Liver (tissue), 9 donors: ENCODE results near the gene ZNF423. TPM values are rescaled to one million over a fixed set of nuclear protein-coding genes. Genes with fewer than 3 reads are reported as not detected.

Source experiments
- DNase-seq: peaks from one replicate; pipeline ENCODE4 v3.0.0-alpha.2; 2017; ENCODE audit warnings: low spot score
- H3K27ac ChIP-seq, 2 donors: one replicate each; pipeline ENCODE4 v1.7.0; 2013; ENCODE audit warnings: inconsistent platforms in 2 of 2, low read length in 2 of 2, control low read depth in 1 of 2, low read depth in 1 of 2, mild to moderate bottlenecking in 1 of 2
- H3K27me3 ChIP-seq, 4 donors: one replicate each; pipeline versions ENCODE4 v1.6.1 to v1.7.0; 2013; ENCODE audit warnings: low read length in 3 of 4, inconsistent platforms in 1 of 4, mild to moderate bottlenecking in 1 of 4, moderate library complexity in 1 of 4; ENCODE audit not compliant: control insufficient read depth in 4 of 4, insufficient read depth in 4 of 4
- H3K36me3 ChIP-seq, 4 donors: one replicate each; pipeline versions ENCODE4 v1.6.1 to v1.7.0; 2013; ENCODE audit warnings: low read length in 3 of 4, mild to moderate bottlenecking in 3 of 4, low read depth in 1 of 4, moderate library complexity in 1 of 4; ENCODE audit not compliant: control insufficient read depth in 4 of 4, insufficient read depth in 3 of 4
- H3K4me1 ChIP-seq, 4 donors: one replicate each; pipeline versions ENCODE4 v1.6.1 to v1.7.0; 2013; ENCODE audit warnings: low read length in 3 of 4, mild to moderate bottlenecking in 3 of 4, moderate library complexity in 1 of 4; ENCODE audit not compliant: control insufficient read depth in 4 of 4, insufficient read depth in 4 of 4
- H3K4me3 ChIP-seq, 3 donors: one replicate each; pipeline versions ENCODE4 v1.6.1 to v1.7.0; 2013; ENCODE audit warnings: low read length in 3 of 3, control low read depth in 1 of 3, low read depth in 1 of 3, mild to moderate bottlenecking in 1 of 3
- H3K9ac ChIP-seq, 2 donors: one replicate each; pipeline ENCODE4 v1.7.0; 2013; ENCODE audit warnings: low read length in 2 of 2, mild to moderate bottlenecking in 2 of 2, moderate library complexity in 2 of 2, control low read depth in 1 of 2, low read depth in 1 of 2
- H3K9me3 ChIP-seq, 4 donors: one replicate each; pipeline versions ENCODE4 v1.6.1 to v1.7.0; 2013; ENCODE audit warnings: low read length in 3 of 4; ENCODE audit not compliant: control insufficient read depth in 4 of 4
- EGR1 ChIP-seq, 2 donors: IDR thresholded peaks; 2 replicates each; pipeline ENCODE4 v1.6.1; 2016 to 2018; ENCODE audit warnings: antibody characterized with exemption in 2 of 2, low read depth in 2 of 2
- FOXA2 ChIP-seq: IDR thresholded peaks from 2 replicates; pipeline ENCODE4 v1.6.1; 2016; ENCODE audit warnings: antibody characterized with exemption
- HNF4A ChIP-seq, 2 donors: conservative IDR thresholded peaks; 2 replicates each; pipeline ENCODE4 v1.6.1; 2016; ENCODE audit warnings: antibody characterized with exemption in 2 of 2, mild to moderate bottlenecking in 2 of 2
- HNF4G ChIP-seq: IDR thresholded peaks from 2 replicates; pipeline ENCODE4 v1.6.1; 2016; ENCODE audit warnings: antibody characterized with exemption
- JUND ChIP-seq, 2 donors: IDR thresholded peaks; 2 replicates each; pipeline ENCODE4 v1.6.1; 2016; ENCODE audit warnings: antibody characterized with exemption in 2 of 2
- MAX ChIP-seq: IDR thresholded peaks from 2 replicates; pipeline ENCODE4 v1.6.1; 2016; ENCODE audit warnings: antibody characterized with exemption
- RAD21 ChIP-seq, 2 donors: IDR thresholded peaks; 2 replicates each; pipeline ENCODE4 v1.6.1; 2016; ENCODE audit warnings: antibody characterized with exemption in 2 of 2, mild to moderate bottlenecking in 2 of 2
- RXRA ChIP-seq, 2 donors: IDR thresholded peaks; 2 replicates each; pipeline ENCODE4 v1.6.1; 2017 to 2018; ENCODE audit warnings: antibody characterized with exemption in 2 of 2, mild to moderate bottlenecking in 1 of 2
- TAF1 ChIP-seq: conservative IDR thresholded peaks from 2 replicates; pipeline ENCODE4 v1.6.1; 2016; ENCODE audit warnings: antibody characterized with exemption, mild to moderate bottlenecking
- ZBTB33 ChIP-seq: IDR thresholded peaks from 2 replicates; pipeline ENCODE4 v1.6.1; 2016; ENCODE audit warnings: antibody characterized with exemption
- WGBS: extraction: QIAGEN DNeasy Blood & Tissue Kit; methylation state at CpG from one replicate; pipeline ENCODE4 v1.1.7; 2013; 5-methylcytosine and 5-hydroxymethylcytosine counted together
- polyA plus RNA-seq, 2 donors: library from polyadenylated mRNA; stranded (reverse) in 1 of 2; unstranded in 1 of 2; fragments of 200-250 nt in 1 of 2; fragments of >200 nt in 1 of 2; fragmentation: Nextera tagmentation in 1 of 2; extraction: Ambion mirVana in 1 of 2; gene quantifications; one replicate each; pipeline versions ENCODE4 v1.2.1 to v1.2.3, GENCODE V29; 2013 to 2015
- total RNA-seq, 2 donors: library from RNA; depleted of rRNA; stranded (reverse); fragments of >200 nt; gene quantifications; one replicate each; pipeline ENCODE4 v1.2.3, GENCODE V29; 2014
- TF ChIP-seq, protein P1 (sequence below): fragments of 150-350 bp; IDR thresholded peaks from 2 replicates; pipeline ENCODE4 v1.5.1; 2017; ENCODE audit warnings: improper control_type of control experiment, low read depth, low read length; ENCODE audit not compliant: missing input control
- TF ChIP-seq, protein P2 (sequence below): IDR thresholded peaks from 2 replicates; pipeline ENCODE4 v1.6.1; 2016; ENCODE audit warnings: antibody characterized with exemption, mild to moderate bottlenecking
- donor health status: healthy.
- donor health status: healthy.
- donor health status: healthy.
- donor health status: healthy.
- donor health status: healthy.

ZNF423 gene
- total and polyA plus RNA-seq, 4 donors = 0.24 to 1.6 (median 0.39) TPM

DNA sequence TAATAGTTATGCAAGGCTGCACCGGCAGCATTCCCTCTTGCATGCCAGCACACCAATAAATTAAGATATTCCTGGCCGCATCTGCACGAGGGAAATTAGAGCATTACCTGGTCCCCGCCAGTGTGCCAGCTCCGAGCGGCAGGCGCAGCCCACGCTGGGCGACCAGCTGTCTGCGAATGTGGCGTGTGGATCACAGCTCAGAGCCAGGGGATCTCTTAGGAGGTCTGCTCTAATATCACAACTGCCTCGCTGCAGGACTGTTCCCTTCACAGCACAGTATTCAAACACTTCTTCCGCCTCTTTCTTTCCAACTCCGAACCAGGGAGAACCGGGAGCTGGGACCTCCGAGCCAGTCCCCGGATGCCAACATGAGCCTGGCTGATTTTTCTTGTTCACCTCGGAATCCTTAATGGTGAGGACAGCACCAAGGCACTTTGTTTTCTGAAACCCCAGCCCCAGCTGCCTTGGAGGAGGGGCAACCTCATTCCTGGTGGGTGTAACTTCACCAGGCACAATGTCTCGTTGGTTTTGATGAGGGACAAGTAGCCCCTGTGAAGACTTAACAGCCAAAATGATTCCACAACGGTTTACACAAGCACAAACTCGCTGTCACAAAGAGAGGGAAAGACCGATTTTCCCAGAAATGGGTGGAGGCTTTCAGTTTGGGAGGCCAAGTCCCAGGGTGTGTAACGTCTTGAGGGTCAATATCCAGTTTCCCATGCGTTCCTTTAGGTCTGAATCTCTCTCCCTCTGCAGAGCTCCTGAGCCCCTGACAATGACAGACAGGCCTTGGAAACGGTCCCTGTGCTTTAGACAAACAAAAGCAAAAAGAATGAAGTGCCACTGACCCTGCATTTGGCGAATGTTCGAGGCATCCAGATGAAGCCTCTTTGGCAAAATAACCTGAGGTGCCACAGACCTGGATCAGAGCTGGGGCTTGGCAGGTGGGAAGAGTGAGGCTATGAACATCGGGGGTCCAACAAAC, 269.2 kb downstream of the ZNF423 start:
- Histone ChIP-seq H3K9ac (no peak overlapping the region), H3K4me3 (no peak overlapping the region), H3K9me3 (no peaks in the 10 kb centered on the region), H3K27me3 (no peaks in the 10 kb centered on the region), H3K27ac (no peak overlapping the region), H3K4me1 (no peaks in the 10 kb centered on the region), H3K36me3 (no peaks in the 10 kb centered on the region)
- WGBS = 79% methylated on average over 28 of the region's 28 CpGs
- TF ChIP-seq TAF1 (no peak), FOXA2 (no peak), HNF4A (conservative IDR thresholded peaks at IDR 0.05) (no peak), EGR1 (IDR thresholded peaks at IDR 0.05; ENCODE audit: low read depth in 2 of 2) (no peak), HNF4G (no peak), MAX (no peak)
- TF ChIP-seq, protein P1, sequence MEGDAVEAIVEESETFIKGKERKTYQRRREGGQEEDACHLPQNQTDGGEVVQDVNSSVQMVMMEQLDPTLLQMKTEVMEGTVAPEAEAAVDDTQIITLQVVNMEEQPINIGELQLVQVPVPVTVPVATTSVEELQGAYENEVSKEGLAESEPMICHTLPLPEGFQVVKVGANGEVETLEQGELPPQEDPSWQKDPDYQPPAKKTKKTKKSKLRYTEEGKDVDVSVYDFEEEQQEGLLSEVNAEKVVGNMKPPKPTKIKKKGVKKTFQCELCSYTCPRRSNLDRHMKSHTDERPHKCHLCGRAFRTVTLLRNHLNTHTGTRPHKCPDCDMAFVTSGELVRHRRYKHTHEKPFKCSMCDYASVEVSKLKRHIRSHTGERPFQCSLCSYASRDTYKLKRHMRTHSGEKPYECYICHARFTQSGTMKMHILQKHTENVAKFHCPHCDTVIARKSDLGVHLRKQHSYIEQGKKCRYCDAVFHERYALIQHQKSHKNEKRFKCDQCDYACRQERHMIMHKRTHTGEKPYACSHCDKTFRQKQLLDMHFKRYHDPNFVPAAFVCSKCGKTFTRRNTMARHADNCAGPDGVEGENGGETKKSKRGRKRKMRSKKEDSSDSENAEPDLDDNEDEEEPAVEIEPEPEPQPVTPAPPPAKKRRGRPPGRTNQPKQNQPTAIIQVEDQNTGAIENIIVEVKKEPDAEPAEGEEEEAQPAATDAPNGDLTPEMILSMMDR = no peak
- TF ChIP-seq, protein P2, sequence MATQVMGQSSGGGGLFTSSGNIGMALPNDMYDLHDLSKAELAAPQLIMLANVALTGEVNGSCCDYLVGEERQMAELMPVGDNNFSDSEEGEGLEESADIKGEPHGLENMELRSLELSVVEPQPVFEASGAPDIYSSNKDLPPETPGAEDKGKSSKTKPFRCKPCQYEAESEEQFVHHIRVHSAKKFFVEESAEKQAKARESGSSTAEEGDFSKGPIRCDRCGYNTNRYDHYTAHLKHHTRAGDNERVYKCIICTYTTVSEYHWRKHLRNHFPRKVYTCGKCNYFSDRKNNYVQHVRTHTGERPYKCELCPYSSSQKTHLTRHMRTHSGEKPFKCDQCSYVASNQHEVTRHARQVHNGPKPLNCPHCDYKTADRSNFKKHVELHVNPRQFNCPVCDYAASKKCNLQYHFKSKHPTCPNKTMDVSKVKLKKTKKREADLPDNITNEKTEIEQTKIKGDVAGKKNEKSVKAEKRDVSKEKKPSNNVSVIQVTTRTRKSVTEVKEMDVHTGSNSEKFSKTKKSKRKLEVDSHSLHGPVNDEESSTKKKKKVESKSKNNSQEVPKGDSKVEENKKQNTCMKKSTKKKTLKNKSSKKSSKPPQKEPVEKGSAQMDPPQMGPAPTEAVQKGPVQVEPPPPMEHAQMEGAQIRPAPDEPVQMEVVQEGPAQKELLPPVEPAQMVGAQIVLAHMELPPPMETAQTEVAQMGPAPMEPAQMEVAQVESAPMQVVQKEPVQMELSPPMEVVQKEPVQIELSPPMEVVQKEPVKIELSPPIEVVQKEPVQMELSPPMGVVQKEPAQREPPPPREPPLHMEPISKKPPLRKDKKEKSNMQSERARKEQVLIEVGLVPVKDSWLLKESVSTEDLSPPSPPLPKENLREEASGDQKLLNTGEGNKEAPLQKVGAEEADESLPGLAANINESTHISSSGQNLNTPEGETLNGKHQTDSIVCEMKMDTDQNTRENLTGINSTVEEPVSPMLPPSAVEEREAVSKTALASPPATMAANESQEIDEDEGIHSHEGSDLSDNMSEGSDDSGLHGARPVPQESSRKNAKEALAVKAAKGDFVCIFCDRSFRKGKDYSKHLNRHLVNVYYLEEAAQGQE = no peak
- DNase-seq = no peak

DNA sequence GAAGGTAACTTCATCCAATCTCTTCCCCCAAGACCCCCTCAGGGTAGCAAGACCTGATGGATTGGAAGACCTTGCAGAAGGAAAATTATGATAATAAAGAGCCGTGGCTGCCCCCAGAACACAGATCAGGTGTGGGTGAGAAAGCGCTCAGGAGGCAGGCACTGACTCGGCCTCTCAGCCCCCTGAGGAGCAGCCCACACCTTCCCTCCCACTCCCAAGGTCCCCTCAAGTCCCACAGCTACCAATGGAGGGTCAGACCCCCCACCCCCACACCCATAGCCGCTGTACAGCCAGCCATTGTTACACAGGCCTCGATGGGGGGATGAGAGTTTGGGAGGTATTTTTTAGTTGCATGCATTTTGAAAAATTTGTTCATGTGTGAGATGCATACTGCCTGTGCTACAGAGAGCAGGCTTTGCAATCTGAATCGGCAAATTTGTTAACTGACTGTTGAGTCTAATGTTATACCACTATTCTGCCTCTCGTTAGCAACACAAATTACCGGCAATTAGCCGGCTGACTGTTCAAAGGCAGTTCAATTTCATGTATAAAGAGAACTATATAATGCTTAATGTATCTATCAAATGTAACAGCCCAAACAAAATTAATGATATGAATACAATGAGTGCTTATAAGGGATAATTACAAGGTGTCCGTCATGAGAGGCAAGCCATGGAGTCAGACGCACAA, 270.6 kb downstream of the ZNF423 start:
- 92% methylated on average over 11 of the region's 11 CpGs for WGBS
- H3K4me1 ChIP-seq = no peaks in the 10 kb centered on the region

More for the DNA sequence above, 270.6 kb downstream of the ZNF423 start:
- DNase-seq = no peak
- Histone ChIP-seq H3K9ac (no peak overlapping the region), H3K36me3 (no peaks in the 10 kb centered on the region), H3K9me3 (no peaks in the 10 kb centered on the region), H3K27ac (no peak overlapping the region), H3K27me3 (no peaks in the 10 kb centered on the region), H3K4me3 (no peak overlapping the region)
- TF ChIP-seq JUND (IDR thresholded peaks at IDR 0.05) (no peak), ZBTB33 (no peak), HNF4A (conservative IDR thresholded peaks at IDR 0.05) (no peak), RAD21 (IDR thresholded peaks at IDR 0.05) (no peak), RXRA (IDR thresholded peaks at IDR 0.05) (no peak)
- TF ChIP-seq, protein P2 = no peak
